ENCODE measurements around the gene RNF144B.

Gene RNF144B

GRCh38 chr6:18412644-18413043 lies 25.5 kb downstream of the RNF144B start:
- Histone ChIP-seq H4K20me1 (ENCODE audit: insufficient read depth, low read length, poor library complexity, severe bottlenecking) (no peaks in the 10 kb centered on the region), H3K79me2 (ENCODE audit: insufficient read depth, low read length) (no peaks in the 10 kb centered on the region), H3K4me2 (ENCODE audit: low read depth, low read length, poor library complexity, severe bottlenecking) (no peak overlapping the region), H3K4me3 (ENCODE audit: low read length, poor library complexity, severe bottlenecking) (no peak overlapping the region), H3K27me3 (ENCODE audit: insufficient read depth, low read length, poor library complexity, severe bottlenecking) (no peaks in the 10 kb centered on the region), H3F3A (ENCODE audit: low read depth) (no peaks in the 10 kb centered on the region), H3K36me3 (ENCODE audit: insufficient read depth, low read length) (no peaks in the 10 kb centered on the region), H3K9ac (ENCODE audit: low read depth, low read length, poor library complexity, severe bottlenecking) (no peak overlapping the region), H3K4me1 (ENCODE audit: insufficient read depth, low read length, poor library complexity, severe bottlenecking) (no peaks in the 10 kb centered on the region), H2AFZ (ENCODE audit: low read length) (no peak overlapping the region), H3K9me3 (ENCODE audit: insufficient read depth, low read depth, low read length) (no peaks in the 10 kb centered on the region), H3K9me2 (replicated peaks; ENCODE audit: low read depth, low read length) (no peaks in the 10 kb centered on the region)
- TF ChIP-seq, protein P1, sequence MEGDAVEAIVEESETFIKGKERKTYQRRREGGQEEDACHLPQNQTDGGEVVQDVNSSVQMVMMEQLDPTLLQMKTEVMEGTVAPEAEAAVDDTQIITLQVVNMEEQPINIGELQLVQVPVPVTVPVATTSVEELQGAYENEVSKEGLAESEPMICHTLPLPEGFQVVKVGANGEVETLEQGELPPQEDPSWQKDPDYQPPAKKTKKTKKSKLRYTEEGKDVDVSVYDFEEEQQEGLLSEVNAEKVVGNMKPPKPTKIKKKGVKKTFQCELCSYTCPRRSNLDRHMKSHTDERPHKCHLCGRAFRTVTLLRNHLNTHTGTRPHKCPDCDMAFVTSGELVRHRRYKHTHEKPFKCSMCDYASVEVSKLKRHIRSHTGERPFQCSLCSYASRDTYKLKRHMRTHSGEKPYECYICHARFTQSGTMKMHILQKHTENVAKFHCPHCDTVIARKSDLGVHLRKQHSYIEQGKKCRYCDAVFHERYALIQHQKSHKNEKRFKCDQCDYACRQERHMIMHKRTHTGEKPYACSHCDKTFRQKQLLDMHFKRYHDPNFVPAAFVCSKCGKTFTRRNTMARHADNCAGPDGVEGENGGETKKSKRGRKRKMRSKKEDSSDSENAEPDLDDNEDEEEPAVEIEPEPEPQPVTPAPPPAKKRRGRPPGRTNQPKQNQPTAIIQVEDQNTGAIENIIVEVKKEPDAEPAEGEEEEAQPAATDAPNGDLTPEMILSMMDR (conservative IDR thresholded peaks at IDR 0.05; ENCODE audit: low read length), result no peak
- no peak for TF ChIP-seq EZH2phosphoT487 (IDR thresholded peaks at IDR 0.05; ENCODE audit: borderline replicate concordance)

GRCh38 chr6:18413381-18413780 lies 26.2 kb downstream of the RNF144B start:
- Histone ChIP-seq H3K79me2 (ENCODE audit: insufficient read depth, low read length) (no peaks in the 10 kb centered on the region), H3K9me3 (ENCODE audit: insufficient read depth, low read depth, low read length) (no peaks in the 10 kb centered on the region), H3K9me2 (replicated peaks; ENCODE audit: low read depth, low read length) (no peaks in the 10 kb centered on the region), H3F3A (ENCODE audit: low read depth) (no peaks in the 10 kb centered on the region), H2AFZ (ENCODE audit: low read length) (no peak overlapping the region), H3K4me3 (ENCODE audit: low read length, poor library complexity, severe bottlenecking) (no peak overlapping the region), H3K27me3 (ENCODE audit: insufficient read depth, low read length, poor library complexity, severe bottlenecking) (no peaks in the 10 kb centered on the region), H3K4me2 (ENCODE audit: low read depth, low read length, poor library complexity, severe bottlenecking) (no peak overlapping the region), H4K20me1 (ENCODE audit: insufficient read depth, low read length, poor library complexity, severe bottlenecking) (no peaks in the 10 kb centered on the region), H3K9ac (ENCODE audit: low read depth, low read length, poor library complexity, severe bottlenecking) (no peak overlapping the region), H3K36me3 (ENCODE audit: insufficient read depth, low read length) (no peaks in the 10 kb centered on the region), H3K4me1 (ENCODE audit: insufficient read depth, low read length, poor library complexity, severe bottlenecking) (no peaks in the 10 kb centered on the region)
- TF ChIP-seq, protein P1 (conservative IDR thresholded peaks at IDR 0.05; ENCODE audit: low read length), result no peak
- TF ChIP-seq EZH2phosphoT487 (IDR thresholded peaks at IDR 0.05; ENCODE audit: borderline replicate concordance), result no peak

DNA sequence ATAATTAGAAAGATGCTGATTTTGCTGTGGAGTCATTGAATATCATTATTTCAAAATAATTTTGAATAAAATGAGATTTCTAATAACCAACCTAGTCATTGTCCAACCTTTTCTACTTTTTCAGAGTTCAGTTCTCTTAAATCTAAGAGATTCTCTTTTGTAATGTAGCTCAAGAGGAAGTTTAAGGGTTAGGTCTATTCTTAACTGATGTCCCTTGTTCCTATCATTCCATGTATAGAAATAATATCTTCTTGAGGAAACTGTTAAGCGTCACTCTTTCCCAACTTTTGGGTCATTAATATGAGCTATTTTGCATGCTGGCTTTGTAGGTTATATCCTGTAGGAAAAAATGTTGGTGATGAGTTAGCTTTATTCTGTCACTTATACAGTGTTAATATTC lies 27.0 kb downstream of the RNF144B start:
- Histone ChIP-seq H3F3A (ENCODE audit: low read depth) (no peaks in the 10 kb centered on the region), H2AFZ (ENCODE audit: low read length) (no peak overlapping the region), H3K9me2 (replicated peaks; ENCODE audit: low read depth, low read length) (no peaks in the 10 kb centered on the region), H3K4me1 (ENCODE audit: insufficient read depth, low read length, poor library complexity, severe bottlenecking) (no peaks in the 10 kb centered on the region), H3K4me2 (ENCODE audit: low read depth, low read length, poor library complexity, severe bottlenecking) (no peak overlapping the region), H3K9ac (ENCODE audit: low read depth, low read length, poor library complexity, severe bottlenecking) (no peak overlapping the region), H3K27me3 (ENCODE audit: insufficient read depth, low read length, poor library complexity, severe bottlenecking) (no peaks in the 10 kb centered on the region), H3K79me2 (ENCODE audit: insufficient read depth, low read length) (no peaks in the 10 kb centered on the region), H4K20me1 (ENCODE audit: insufficient read depth, low read length, poor library complexity, severe bottlenecking) (no peaks in the 10 kb centered on the region), H3K4me3 (ENCODE audit: low read length, poor library complexity, severe bottlenecking) (no peak overlapping the region), H3K36me3 (ENCODE audit: insufficient read depth, low read length) (no peaks in the 10 kb centered on the region), H3K9me3 (ENCODE audit: insufficient read depth, low read depth, low read length) (no peaks in the 10 kb centered on the region)
- TF ChIP-seq, protein P1 (conservative IDR thresholded peaks at IDR 0.05; ENCODE audit: low read length), result no peak
- TF ChIP-seq EZH2phosphoT487 (IDR thresholded peaks at IDR 0.05; ENCODE audit: borderline replicate concordance), result no peak

Data from Loucy (cell line).